Spleen (tissue), 11 donors: ENCODE results near the gene GAREM1. TPM values are rescaled to one million over a fixed set of nuclear protein-coding genes. Genes with fewer than 3 reads are reported as not detected.

Experiments used
- DNase-seq: peaks from one replicate; pipeline ENCODE4 v3.0.0-alpha.2; 2020
- H3K27ac ChIP-seq, 8 donors: fragments of 200-600 bp; sonication (generic) in 7 of 8; 1 replicate in 4 of 8; 2 replicates in 4 of 8; pipeline versions ENCODE4 v1.5.0 to v1.8.0; 2016 to 2021; ENCODE audit warnings: inconsistent platforms in 4 of 8, mild to moderate bottlenecking in 4 of 8, moderate library complexity in 1 of 8
- H3K27me3 ChIP-seq, 7 donors: fragments of 200-600 bp; sonication (generic) in 6 of 7; replicated peaks in 1 of 7; 1 replicate in 4 of 7; 2 replicates in 3 of 7; pipeline versions ENCODE4 v1.5.0 to v1.8.0; 2016 to 2021; ENCODE audit warnings: inconsistent platforms in 3 of 7, mild to moderate bottlenecking in 1 of 7
- H3K36me3 ChIP-seq, 6 donors: fragments of 200-600 bp; sonication (generic) in 5 of 6; 1 replicate in 4 of 6; 2 replicates in 2 of 6; pipeline versions ENCODE4 v1.5.0 to v1.8.0; 2016 to 2021; ENCODE audit warnings: inconsistent platforms in 2 of 6
- H3K4me1 ChIP-seq, 6 donors: fragments of 200-600 bp; sonication (generic) in 5 of 6; 1 replicate in 3 of 6; 2 replicates in 3 of 6; pipeline versions ENCODE4 v1.5.0 to v1.8.0; 2016 to 2021; ENCODE audit warnings: inconsistent platforms in 3 of 6
- H3K4me3 ChIP-seq, 8 donors: fragments of 200-600 bp; sonication (generic) in 7 of 8; 1 replicate in 4 of 8; 2 replicates in 4 of 8; pipeline versions ENCODE4 v1.5.0 to v1.8.0; 2016 to 2021; ENCODE audit warnings: inconsistent platforms in 4 of 8, mild to moderate bottlenecking in 4 of 8, moderate library complexity in 2 of 8
- H3K9me3 ChIP-seq, 8 donors: fragments of 200-600 bp; sonication (generic) in 7 of 8; 1 replicate in 4 of 8; 2 replicates in 4 of 8; pipeline versions ENCODE4 v1.5.0 to v1.8.0; 2016 to 2021; ENCODE audit warnings: inconsistent platforms in 4 of 8
- CTCF ChIP-seq, 11 experiments: fragments of 200-600 bp in 7 of 11; fragments of 450-650 bp in 4 of 11; sonication (generic) in 4 of 11; IDR thresholded peaks in 8 of 11; conservative IDR thresholded peaks in 3 of 11; 1 replicate in 7 of 11; 2 replicates in 4 of 11; pipeline versions ENCODE4 v1.4.0 to v1.8.0; 2016 to 2021; ENCODE audit warnings: antibody characterized with exemption in 11 of 11, inconsistent platforms in 4 of 11, mild to moderate bottlenecking in 1 of 11
- POLR2A ChIP-seq, 3 donors: fragments of 450-650 bp; IDR thresholded peaks; one replicate each; pipeline ENCODE4 v1.5.1; 2017; ENCODE audit warnings: antibody characterized with exemption in 3 of 3, mild to moderate bottlenecking in 1 of 3
- POLR2AphosphoS5 ChIP-seq, 3 donors: sonication (generic); formaldehyde crosslinking; IDR thresholded peaks; one replicate each; pipeline ENCODE4 v1.5.1; 2017; ENCODE audit warnings: antibody characterized with exemption in 3 of 3
- WGBS, 5 donors: extraction: QIAGEN DNeasy Blood & Tissue Kit in 3 of 5; methylation state at CpG; one replicate each; pipeline versions ENCODE4 v1.1.5 to v1.1.7; 2013 to 2018; 5-methylcytosine and 5-hydroxymethylcytosine counted together
- intact Hi-C: fragments of 100-400 bp; cut with DNase I; formaldehyde crosslinking; loops from one replicate; pipeline ENCODE4 v1.15.0; 2023; ENCODE audit warnings: low total_unique reads
- polyA plus RNA-seq, 3 donors: library from polyadenylated mRNA; stranded (reverse); fragments of 200-250 nt; gene quantifications; one replicate each; pipeline ENCODE4 v1.2.1, GENCODE V29; 2013
- total RNA-seq, 7 donors: library from RNA; depleted of rRNA in 3 of 7; stranded (reverse); fragments of >200 nt in 3 of 7; fragmentation: NEBNext Ultra II Directional in 4 of 7; extraction: Animal tissue kit (Norgen Biotek cat#: 25700) in 4 of 7; gene quantifications; one replicate each; pipeline versions ENCODE4 v1.1.0 to v1.2.1, GENCODE V29; 2016 to 2021
- donor health status: healthy with polysubstance abuse.
- donor health status: DM: no; HTN: no; CAD: no; lungs with moderate emphysema.
- donor health status: DM: no; HTN: no; CAD: no.
- donor health status: Bipolar disorder and iron deficiency.
- donor health status: healthy.
- donor health status: DM: no; HTN: no; CAD: no.
- donor health status: DM: yes; HTN: yes; CAD: no.

Gene GAREM1
- total and polyA plus RNA-seq, 10 donors = 0.20 to 8.2 (median 3.5) TPM

- no peak overlapping the region for H3K4me3 ChIP-seq
- TF ChIP-seq CTCF (IDR thresholded peaks at IDR 0.05 in 8 of 11, conservative IDR thresholded peaks at IDR 0.05 in 3 of 11) = peak in 7 of 11 experiments; percentile 26 to 51 (median 39)
- no peak for TF ChIP-seq POLR2AphosphoS5 (IDR thresholded peaks at IDR 0.05)
- no peak for TF ChIP-seq POLR2A (IDR thresholded peaks at IDR 0.05)
- H3K9me3 ChIP-seq = no peaks in the 10 kb centered on the region
- no peak for DNase-seq
- intact Hi-C loops = no loop called here
- H3K27me3 ChIP-seq = peaks cover 0 to 12% (median 0%) of the 10 kb centered on the region in 7 donors
- no peak overlapping the region for H3K27ac ChIP-seq
- no peaks in the 10 kb centered on the region for H3K4me1 ChIP-seq
- WGBS, 5 donors = 57 to 60% (median 60%) methylated on average over 5 of the region's 5 CpGs
- H3K36me3 ChIP-seq = peaks cover 0 to 13% (median 0%) of the 10 kb centered on the region in 6 donors
These were observed 198.9 kb downstream of the GAREM1 start for GRCh38 chr18:32271672-32272208.

GRCh38 chr18:32270341-32270740, 200.3 kb downstream of the GAREM1 start:
- peaks cover 0 to 13% (median 0%) of the 10 kb centered on the region in 6 donors for H3K36me3 ChIP-seq
- H3K4me1 ChIP-seq = no peaks in the 10 kb centered on the region
- no peak overlapping the region for H3K4me3 ChIP-seq
- intact Hi-C loops = no loop called here
- 82 to 89% (median 84%) methylated on average over 8 of the region's 8 CpGs for WGBS, 5 donors
- H3K9me3 ChIP-seq = no peaks in the 10 kb centered on the region
- H3K27me3 ChIP-seq = peaks cover 0 to 10% (median 0%) of the 10 kb centered on the region in 7 donors
- H3K27ac ChIP-seq = no peak overlapping the region
- no peak for TF ChIP-seq POLR2AphosphoS5 (IDR thresholded peaks at IDR 0.05)
- no peak for TF ChIP-seq CTCF (IDR thresholded peaks at IDR 0.05 in 8 of 11, conservative IDR thresholded peaks at IDR 0.05 in 3 of 11)
- TF ChIP-seq POLR2A (IDR thresholded peaks at IDR 0.05) = no peak
- no peak for DNase-seq

GRCh38 chr18:32267463-32267862, 203.2 kb downstream of the GAREM1 start:
- H3K4me1 ChIP-seq = no peaks in the 10 kb centered on the region
- no peak overlapping the region for H3K27ac ChIP-seq
- no peak overlapping the region for H3K4me3 ChIP-seq
- WGBS, 5 donors = 74 to 90% (median 89%) methylated on average over 4 of the region's 4 CpGs
- DNase-seq = no peak
- TF ChIP-seq POLR2A (IDR thresholded peaks at IDR 0.05) (no peak), POLR2AphosphoS5 (IDR thresholded peaks at IDR 0.05) (no peak), CTCF (IDR thresholded peaks at IDR 0.05 in 8 of 11, conservative IDR thresholded peaks at IDR 0.05 in 3 of 11) (no peak)
- peaks cover 0 to 13% (median 0%) of the 10 kb centered on the region in 6 donors for H3K36me3 ChIP-seq
- intact Hi-C loops = no loop called here
- H3K9me3 ChIP-seq = no peaks in the 10 kb centered on the region
- peaks cover 0 to 7% (median 0%) of the 10 kb centered on the region in 7 donors for H3K27me3 ChIP-seq

GRCh38 chr18:32264401-32264800, 206.3 kb downstream of the GAREM1 start:
- H3K27me3 ChIP-seq = peaks cover 0 to 6% (median 0%) of the 10 kb centered on the region in 7 donors
- H3K4me1 ChIP-seq = no peaks in the 10 kb centered on the region
- DNase-seq = no peak
- WGBS, 5 donors = 66 to 97% (median 83%) methylated on average over 2 of the region's 2 CpGs
- H3K36me3 ChIP-seq = peaks cover 0 to 13% (median 0%) of the 10 kb centered on the region in 6 donors
- intact Hi-C loops = no loop called here
- no peak overlapping the region for H3K27ac ChIP-seq
- no peaks in the 10 kb centered on the region for H3K9me3 ChIP-seq
- H3K4me3 ChIP-seq = no peak overlapping the region
- no peak for TF ChIP-seq CTCF (IDR thresholded peaks at IDR 0.05 in 8 of 11, conservative IDR thresholded peaks at IDR 0.05 in 3 of 11)
- no peak for TF ChIP-seq POLR2A (IDR thresholded peaks at IDR 0.05)
- TF ChIP-seq POLR2AphosphoS5 (IDR thresholded peaks at IDR 0.05) = no peak
